RWPE2 (cell line): ENCODE results near the gene TET2.
A peak's percentile ranks its signal among the peaks of the same experiment; 100 is the strongest.

Experiments used
- ATAC-seq: fragments of 200-7000 bp; cut with Tn5 transposase; 3 replicates; pipeline ENCODE4 v1.9.1; 2021; ENCODE audit warnings: low read depth
- DNase-seq: peaks from one replicate; pipeline ENCODE4 v3.0.0-alpha.2; 2020; ENCODE audit warnings: low spot score
- H3K27ac ChIP-seq: fragments of 450-650 bp; 2 replicates; pipeline ENCODE4 v1.5.1; 2017; ENCODE audit warnings: mild to moderate bottlenecking; ENCODE audit not compliant: poor library complexity, severe bottlenecking
- H3K27me3 ChIP-seq: fragments of 250-450 bp; sonication (Bioruptor Pico); 2 replicates; pipeline ENCODE4 v1.5.1; 2021; ENCODE audit warnings: mild to moderate bottlenecking, moderate library complexity; ENCODE audit not compliant: insufficient read depth, poor library complexity, severe bottlenecking
- H3K36me3 ChIP-seq: fragments of 250-450 bp; sonication (Bioruptor Pico); 2 replicates; pipeline ENCODE4 v1.5.1; 2020; ENCODE audit warnings: low read depth, mild to moderate bottlenecking, moderate library complexity
- H3K4me1 ChIP-seq: fragments of 250-450 bp; sonication (Bioruptor Pico); 2 replicates; pipeline ENCODE4 v1.5.1; 2021; ENCODE audit warnings: mild to moderate bottlenecking, moderate library complexity; ENCODE audit not compliant: insufficient read depth, poor library complexity, severe bottlenecking
- H3K4me3 ChIP-seq: fragments of 250-450 bp; sonication (Bioruptor Pico); 2 replicates; pipeline ENCODE4 v1.5.1; 2021; ENCODE audit warnings: mild to moderate bottlenecking, moderate library complexity; ENCODE audit not compliant: severe bottlenecking
- H3K9me3 ChIP-seq: fragments of 250-450 bp; sonication (Bioruptor Pico); 2 replicates; pipeline ENCODE4 v1.5.1; 2021; ENCODE audit warnings: mild to moderate bottlenecking, moderate library complexity; ENCODE audit not compliant: severe bottlenecking
- TF ChIP-seq, protein P1 (sequence below): fragments of 450-650 bp; IDR thresholded peaks from one replicate; pipeline ENCODE4 v1.5.1; 2017; ENCODE audit warnings: mild to moderate bottlenecking, moderate library complexity; ENCODE audit not compliant: poor library complexity, severe bottlenecking

TET2 gene

DNA sequence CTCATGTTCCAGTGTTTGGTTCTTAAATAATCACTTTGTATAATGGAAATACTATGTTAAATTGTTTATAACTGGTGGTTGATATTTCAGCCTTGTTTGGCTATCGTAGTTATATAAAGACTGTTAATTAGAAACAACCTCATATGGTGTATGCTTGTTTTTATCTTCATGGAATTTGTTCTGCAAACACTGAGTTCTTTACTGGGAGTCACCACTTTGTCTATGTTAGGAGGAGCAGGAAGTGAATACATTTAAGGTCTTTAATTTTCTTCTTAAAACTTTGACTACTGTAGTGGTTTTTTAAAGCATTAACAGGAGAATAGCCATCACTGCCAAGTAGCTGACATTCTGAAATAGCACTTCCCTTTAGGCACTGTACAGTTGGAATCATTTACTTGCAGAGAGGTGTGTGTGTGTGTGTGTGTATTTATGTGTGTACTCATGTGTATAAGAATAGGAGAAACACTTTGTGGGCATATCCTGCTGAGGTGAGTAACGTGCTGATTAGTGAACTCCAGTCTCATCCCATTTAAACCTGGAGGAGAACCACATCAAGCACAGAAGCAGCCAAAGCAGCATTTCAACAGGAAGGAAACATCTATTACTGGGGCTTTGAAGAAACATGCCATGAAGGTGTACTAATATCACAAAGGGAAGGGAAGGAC is 37.8 kb downstream of the TET2 start:
- TF ChIP-seq, protein P1, sequence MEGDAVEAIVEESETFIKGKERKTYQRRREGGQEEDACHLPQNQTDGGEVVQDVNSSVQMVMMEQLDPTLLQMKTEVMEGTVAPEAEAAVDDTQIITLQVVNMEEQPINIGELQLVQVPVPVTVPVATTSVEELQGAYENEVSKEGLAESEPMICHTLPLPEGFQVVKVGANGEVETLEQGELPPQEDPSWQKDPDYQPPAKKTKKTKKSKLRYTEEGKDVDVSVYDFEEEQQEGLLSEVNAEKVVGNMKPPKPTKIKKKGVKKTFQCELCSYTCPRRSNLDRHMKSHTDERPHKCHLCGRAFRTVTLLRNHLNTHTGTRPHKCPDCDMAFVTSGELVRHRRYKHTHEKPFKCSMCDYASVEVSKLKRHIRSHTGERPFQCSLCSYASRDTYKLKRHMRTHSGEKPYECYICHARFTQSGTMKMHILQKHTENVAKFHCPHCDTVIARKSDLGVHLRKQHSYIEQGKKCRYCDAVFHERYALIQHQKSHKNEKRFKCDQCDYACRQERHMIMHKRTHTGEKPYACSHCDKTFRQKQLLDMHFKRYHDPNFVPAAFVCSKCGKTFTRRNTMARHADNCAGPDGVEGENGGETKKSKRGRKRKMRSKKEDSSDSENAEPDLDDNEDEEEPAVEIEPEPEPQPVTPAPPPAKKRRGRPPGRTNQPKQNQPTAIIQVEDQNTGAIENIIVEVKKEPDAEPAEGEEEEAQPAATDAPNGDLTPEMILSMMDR, result no peak
- H3K4me1 ChIP-seq, result peaks cover 12% of the 10 kb centered on the region
- no peak overlapping the region for H3K27ac ChIP-seq
- no peaks in the 10 kb centered on the region for H3K27me3 ChIP-seq
- H3K9me3 ChIP-seq, result no peaks in the 10 kb centered on the region
- H3K4me3 ChIP-seq, result no peak overlapping the region
- DNase-seq (no peak), ATAC-seq (no peak)
- H3K36me3 ChIP-seq, result peaks cover 4% of the 10 kb centered on the region; the same call in 1 of the 2 replicates

DNA sequence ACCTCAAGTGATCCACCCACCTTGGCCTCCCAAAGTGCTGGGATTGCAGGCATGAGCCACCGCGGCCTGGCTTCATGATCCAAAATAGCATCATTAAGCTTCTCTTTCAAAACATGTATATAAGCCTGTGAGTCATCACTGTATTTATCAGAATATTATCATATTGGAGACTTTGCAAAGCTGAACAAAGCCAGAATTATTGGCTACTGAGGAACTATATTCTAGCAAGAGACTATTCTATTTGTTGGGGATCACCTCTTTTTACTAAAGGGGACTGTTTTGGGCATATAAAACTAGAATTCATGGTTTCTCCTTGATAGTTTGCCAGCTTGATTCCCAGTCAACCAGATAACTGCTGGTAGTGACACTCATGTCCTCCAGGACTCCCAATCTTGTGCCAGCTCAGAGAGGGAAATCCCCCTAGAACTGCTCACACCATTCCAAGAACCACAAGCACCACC is 40.1 kb downstream of the TET2 start:
- peaks cover 15% of the 10 kb centered on the region for H3K4me1 ChIP-seq
- peaks cover 4% of the 10 kb centered on the region; the same call in 1 of the 2 replicates for H3K36me3 ChIP-seq
- ATAC-seq (peak; percentile 40; the same call in 1 of the 3 replicates), DNase-seq (no peak)
- H3K27me3 ChIP-seq, result no peaks in the 10 kb centered on the region
- no peak overlapping the region for H3K27ac ChIP-seq
- TF ChIP-seq, protein P1, result no peak
- no peaks in the 10 kb centered on the region for H3K9me3 ChIP-seq
- no peak overlapping the region for H3K4me3 ChIP-seq

DNA sequence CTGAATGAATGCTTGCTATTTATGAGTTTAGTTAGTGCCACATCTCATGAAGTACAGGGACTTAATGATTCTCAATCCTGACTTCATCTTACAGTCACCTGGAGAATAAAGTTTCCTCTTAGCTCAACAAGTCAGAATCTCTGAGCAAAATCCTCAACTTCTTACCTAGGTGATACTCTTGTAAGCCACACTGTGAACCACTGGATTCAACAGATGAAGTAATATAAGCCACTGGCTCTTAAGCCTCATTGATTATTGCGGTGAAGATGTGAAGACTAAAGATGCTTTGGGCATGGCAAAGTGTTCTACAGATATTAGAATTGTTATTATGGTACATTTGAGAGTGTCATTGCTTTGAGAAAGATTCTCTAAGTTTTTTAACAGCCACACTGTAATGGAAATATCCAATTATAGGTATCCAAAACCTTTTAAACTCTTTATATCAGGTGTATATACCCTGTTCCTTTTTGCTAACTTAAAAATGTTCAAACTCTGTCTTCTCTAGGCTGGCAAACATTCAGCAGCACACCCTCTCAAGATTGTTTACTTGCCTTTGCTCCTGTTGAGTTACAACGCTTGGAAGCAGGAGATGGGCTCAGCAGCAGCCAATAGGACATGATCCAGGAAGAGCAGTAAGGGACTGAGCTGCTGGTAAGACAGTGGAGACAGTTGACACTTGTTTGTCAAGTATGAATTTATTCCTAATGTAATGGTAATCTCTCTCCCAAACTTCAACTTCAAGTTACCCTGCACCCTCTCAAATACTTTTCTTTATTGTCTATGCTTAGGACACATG is 43.4 kb downstream of the TET2 start:
- TF ChIP-seq, protein P1, result no peak
- Histone ChIP-seq H3K27me3 (no peaks in the 10 kb centered on the region), H3K9me3 (no peaks in the 10 kb centered on the region), H3K27ac (no peak overlapping the region), H3K4me3 (no peak overlapping the region), H3K36me3 (peaks cover 8% of the 10 kb centered on the region), H3K4me1 (peaks cover 34% of the 10 kb centered on the region)
- DNase-seq (no peak), ATAC-seq (no peak)

- ATAC-seq (peak; percentile 64), DNase-seq (no peak)
- no peaks in the 10 kb centered on the region for H3K9me3 ChIP-seq
- peak overlapping the region; percentile 46 for H3K27ac ChIP-seq
- peaks cover 34% of the 10 kb centered on the region for H3K4me1 ChIP-seq
- no peaks in the 10 kb centered on the region for H3K27me3 ChIP-seq
- peaks cover 8% of the 10 kb centered on the region for H3K36me3 ChIP-seq
- H3K4me3 ChIP-seq, result no peak overlapping the region
- TF ChIP-seq, protein P1, result no peak
These were observed 45.0 kb downstream of the TET2 start for GRCh38 chr4:105191621-105192210.
